Tibial nerve (tissue), 4 donors: ENCODE measurements around the gene ARRB1. TPM values are rescaled to one million over a fixed set of nuclear protein-coding genes. Genes with fewer than 3 reads are reported as not detected.
"Not testable (repeated sequence)": the region's sequence is repeated elsewhere in the genome, so short reads cannot be mapped to it uniquely, and the experiment has no call there.

Experiments
- DNase-seq, 2 donors: peaks; one replicate each; pipeline ENCODE4 v3.0.0-alpha.2; 2019; ENCODE audit warnings: low spot score in 2 of 2
- H3K27ac ChIP-seq, 4 donors: fragments of 200-600 bp; sonication (generic) in 3 of 4; one replicate each; pipeline ENCODE4 v1.5.1; 2017 to 2019; ENCODE audit warnings: mild to moderate bottlenecking in 1 of 4
- H3K27me3 ChIP-seq, 2 donors: fragments of 200-600 bp; sonication (generic) in 1 of 2; one replicate each; pipeline versions ENCODE4 v1.5.1 to v1.6.0; 2017 to 2019
- H3K36me3 ChIP-seq, 3 donors: fragments of 200-600 bp; sonication (generic); one replicate each; pipeline ENCODE4 v1.5.1; 2018 to 2019
- H3K4me1 ChIP-seq, 4 donors: fragments of 200-600 bp; sonication (generic) in 3 of 4; one replicate each; pipeline ENCODE4 v1.5.1; 2017 to 2019
- H3K4me3 ChIP-seq, 4 donors: fragments of 200-600 bp; sonication (generic) in 3 of 4; one replicate each; pipeline ENCODE4 v1.5.1; 2017 to 2019; ENCODE audit warnings: mild to moderate bottlenecking in 1 of 4, moderate library complexity in 1 of 4
- H3K9me3 ChIP-seq, 4 donors: fragments of 200-600 bp; sonication (generic) in 3 of 4; one replicate each; pipeline ENCODE4 v1.5.1; 2017 to 2019
- EP300 ChIP-seq, 2 donors: sonication (generic); formaldehyde crosslinking; IDR thresholded peaks; one replicate each; pipeline ENCODE4 v1.6.1; 2017; ENCODE audit warnings: antibody characterized with exemption in 2 of 2, mild to moderate bottlenecking in 1 of 2
- POLR2A ChIP-seq, 2 donors: fragments of 450-650 bp; IDR thresholded peaks; one replicate each; pipeline ENCODE4 v1.6.1; 2017; ENCODE audit warnings: antibody characterized with exemption in 2 of 2, mild to moderate bottlenecking in 2 of 2, moderate library complexity in 2 of 2
- WGBS, 2 donors: methylation state at CpG; one replicate each; pipeline ENCODE4 v1.1.5; 2018; 5-methylcytosine and 5-hydroxymethylcytosine counted together
- total RNA-seq, 4 donors: library from RNA; depleted of rRNA; stranded (reverse); fragments of >200 nt; gene quantifications; one replicate each; pipeline ENCODE4 v1.1.0, GENCODE V29; 2016
- TF ChIP-seq, protein P1 (sequence below), 5 experiments: fragments of 200-600 bp in 3 of 5; fragments of 450-650 bp in 2 of 5; sonication (generic) in 3 of 5; IDR thresholded peaks; one replicate each; pipeline ENCODE4 v1.5.1; 2016 to 2019; ENCODE audit warnings: antibody characterized with exemption in 5 of 5, mild to moderate bottlenecking in 3 of 5, moderate library complexity in 2 of 5

Gene ARRB1
- total RNA-seq, 4 donors from 2014 or later: 38.2 to 68.1 (median 45.8) TPM

GRCh38 chr11:75374646-75375045 is 23.2 kb upstream of the ARRB1 start:
- WGBS, 2 donors: 91% methylated on average over 4 of the region's 4 CpGs
- Histone ChIP-seq H3K27me3 (no peaks in the 10 kb centered on the region), H3K9me3 (peaks cover 0 to 2% (median 0%) of the 10 kb centered on the region in 4 donors), H3K36me3 (no peaks in the 10 kb centered on the region), H3K4me1 (peaks cover 0 to 17% (median 0%) of the 10 kb centered on the region in 4 donors), H3K4me3 (no peak overlapping the region), H3K27ac (no peak overlapping the region)
- no peak for TF ChIP-seq EP300 (IDR thresholded peaks at IDR 0.05)
- no peak for DNase-seq

- DNase-seq: no peak
- WGBS, 2 donors: 89 to 92% methylated on average over 8 of the region's 8 CpGs
- TF ChIP-seq POLR2A (IDR thresholded peaks at IDR 0.05) (no peak), EP300 (IDR thresholded peaks at IDR 0.05) (no peak)
- TF ChIP-seq, protein P1, sequence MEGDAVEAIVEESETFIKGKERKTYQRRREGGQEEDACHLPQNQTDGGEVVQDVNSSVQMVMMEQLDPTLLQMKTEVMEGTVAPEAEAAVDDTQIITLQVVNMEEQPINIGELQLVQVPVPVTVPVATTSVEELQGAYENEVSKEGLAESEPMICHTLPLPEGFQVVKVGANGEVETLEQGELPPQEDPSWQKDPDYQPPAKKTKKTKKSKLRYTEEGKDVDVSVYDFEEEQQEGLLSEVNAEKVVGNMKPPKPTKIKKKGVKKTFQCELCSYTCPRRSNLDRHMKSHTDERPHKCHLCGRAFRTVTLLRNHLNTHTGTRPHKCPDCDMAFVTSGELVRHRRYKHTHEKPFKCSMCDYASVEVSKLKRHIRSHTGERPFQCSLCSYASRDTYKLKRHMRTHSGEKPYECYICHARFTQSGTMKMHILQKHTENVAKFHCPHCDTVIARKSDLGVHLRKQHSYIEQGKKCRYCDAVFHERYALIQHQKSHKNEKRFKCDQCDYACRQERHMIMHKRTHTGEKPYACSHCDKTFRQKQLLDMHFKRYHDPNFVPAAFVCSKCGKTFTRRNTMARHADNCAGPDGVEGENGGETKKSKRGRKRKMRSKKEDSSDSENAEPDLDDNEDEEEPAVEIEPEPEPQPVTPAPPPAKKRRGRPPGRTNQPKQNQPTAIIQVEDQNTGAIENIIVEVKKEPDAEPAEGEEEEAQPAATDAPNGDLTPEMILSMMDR (IDR thresholded peaks at IDR 0.05): no peak
- no peak overlapping the region for H3K27ac ChIP-seq
- peaks cover 0 to 17% (median 0%) of the 10 kb centered on the region in 4 donors for H3K4me1 ChIP-seq
- peaks cover 0 to 14% (median 0%) of the 10 kb centered on the region in 4 donors for H3K9me3 ChIP-seq
- H3K36me3 ChIP-seq: no peaks in the 10 kb centered on the region
- H3K27me3 ChIP-seq: no peaks in the 10 kb centered on the region
- no peak overlapping the region for H3K4me3 ChIP-seq
Measured at GRCh38 chr11:75373201-75373600, 21.7 kb upstream of the ARRB1 start.

DNA sequence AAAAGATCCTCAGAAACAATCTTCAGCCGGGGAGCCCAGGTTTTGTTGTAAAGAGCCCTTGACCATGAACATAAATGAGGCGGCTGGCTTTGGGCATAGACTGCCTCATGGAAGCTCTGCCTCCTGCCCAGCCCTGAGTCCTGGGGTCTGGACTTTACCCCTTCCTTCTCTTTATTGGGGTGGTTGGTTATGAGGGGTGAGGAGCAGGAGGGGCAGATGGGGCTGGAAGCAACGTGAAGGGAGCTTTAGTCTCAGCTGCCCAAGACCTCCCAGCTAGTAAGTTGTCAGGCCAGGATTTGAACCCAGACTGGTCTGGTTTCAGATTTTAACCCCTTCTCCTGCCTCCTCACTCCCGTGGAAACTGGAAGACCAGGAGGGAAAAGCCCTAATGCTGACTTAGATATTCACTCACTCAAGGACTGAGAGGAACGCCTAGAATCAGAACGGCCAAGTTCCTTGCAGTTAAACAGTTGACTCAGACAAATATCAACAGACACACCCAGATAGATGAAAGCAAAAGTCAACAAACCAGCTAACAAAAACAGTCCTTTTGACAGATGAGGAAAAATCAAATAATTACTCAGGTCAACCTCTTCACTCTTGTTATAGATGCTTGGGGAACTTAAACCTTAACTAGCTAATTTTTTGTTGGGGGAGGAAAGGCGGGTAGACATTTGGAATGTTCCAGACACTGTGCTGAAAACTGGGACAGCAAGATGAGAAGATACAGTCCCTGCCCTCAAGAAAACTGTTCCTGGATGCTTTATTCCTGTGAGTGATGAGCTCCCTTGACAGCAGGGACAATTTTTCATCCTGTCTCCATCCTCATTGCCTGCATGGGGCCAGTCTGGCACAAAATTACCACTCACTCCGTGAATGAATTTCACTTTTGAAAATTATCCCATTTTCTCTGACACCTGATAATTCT is 20.8 kb upstream of the ARRB1 start:
- TF ChIP-seq POLR2A (IDR thresholded peaks at IDR 0.05) (no peak), EP300 (IDR thresholded peaks at IDR 0.05) (no peak)
- TF ChIP-seq, protein P1 (IDR thresholded peaks at IDR 0.05): no peak
- no peaks in the 10 kb centered on the region for H3K36me3 ChIP-seq
- H3K4me3 ChIP-seq: no peak overlapping the region
- no peak for DNase-seq
- peaks cover 0 to 14% (median 0%) of the 10 kb centered on the region in 4 donors for H3K9me3 ChIP-seq
- 50 to 58% methylated on average over 8 of the region's 8 CpGs for WGBS, 2 donors
- H3K27me3 ChIP-seq: no peaks in the 10 kb centered on the region
- H3K27ac ChIP-seq: peak overlapping the region in 3 of 4 donors; percentile 2 to 70 (median 64)
- peaks cover 0 to 17% (median 0%) of the 10 kb centered on the region in 4 donors for H3K4me1 ChIP-seq

GRCh38 chr11:75369560-75370255 is 18.2 kb upstream of the ARRB1 start:
- H3K4me3 ChIP-seq: no peak overlapping the region
- no peak overlapping the region for H3K27ac ChIP-seq
- TF ChIP-seq, protein P1 (IDR thresholded peaks at IDR 0.05): no peak
- TF ChIP-seq EP300 (IDR thresholded peaks at IDR 0.05) (no peak), POLR2A (IDR thresholded peaks at IDR 0.05) (no peak)
- peaks cover 0 to 14% (median 0%) of the 10 kb centered on the region in 4 donors for H3K9me3 ChIP-seq
- H3K4me1 ChIP-seq: peaks cover 0 to 21% (median 0%) of the 10 kb centered on the region in 4 donors
- H3K27me3 ChIP-seq: no peaks in the 10 kb centered on the region
- DNase-seq: no peak
- WGBS, 2 donors: 81 to 83% methylated on average over 6 of the region's 6 CpGs
- H3K36me3 ChIP-seq: no peaks in the 10 kb centered on the region

- DNase-seq: not testable (repeated sequence)
- 87 to 92% methylated on average over 5 of the region's 5 CpGs for WGBS, 2 donors
Measured at GRCh38 chr11:75366826-75367225, 15.4 kb upstream of the ARRB1 start.

More at GRCh38 chr11:75366826-75367225, 15.4 kb upstream of the ARRB1 start:
- not testable (repeated sequence) for H3K36me3 ChIP-seq, H3K27me3 ChIP-seq, H3K27ac ChIP-seq, H3K4me3 ChIP-seq
- Histone ChIP-seq H3K4me1 (peaks cover 0 to 10% (median 0%) of the 10 kb centered on the region in 4 donors), H3K9me3 (peaks cover 0 to 14% (median 0%) of the 10 kb centered on the region in 4 donors)
